Caco-2 (cell line): ENCODE measurements around the gene REEP6. TPM values are rescaled to one million over a fixed set of nuclear protein-coding genes. Genes with fewer than 3 reads are reported as not detected.

ENCODE experiments used
- BruUV-seq: library from RNA; stranded (reverse); fragments of 400-500 nt; replicated peaks from 2 replicates; lab custom pipeline; 2021; lab: Mats Ljungman, UMichigan
- CTCF ChIA-PET: fragments of 300-600 bp; sonication (Branson Sonifier 250); formaldehyde crosslinking; loops from one replicate; lab custom pipeline; 2022; ENCODE audit warnings: antibody characterized with exemption; lab: Charles Lee
- POLR2A ChIA-PET: fragments of 300-600 bp; sonication (Branson Sonifier 250); formaldehyde crosslinking; loops from one replicate; lab custom pipeline; 2022; ENCODE audit warnings: antibody characterized with exemption; lab: Charles Lee
- DNase-seq, 2 experiments: peaks; one replicate each; pipeline versions ENCODE4 v3.0.0 to v3.0.0-alpha.2; 2020 to 2022
- H3K27me3 ChIP-seq: replicated peaks from 2 replicates; pipeline ENCODE4 v1.6.0; 2011; ENCODE audit warnings: low read length; ENCODE audit not compliant: control insufficient read depth, insufficient read depth
- H3K36me3 ChIP-seq: 2 replicates; pipeline ENCODE4 v1.5.1; 2011; ENCODE audit warnings: low read length; ENCODE audit not compliant: control insufficient read depth, insufficient read depth
- H3K4me1 ChIP-seq: fragments of 250-450 bp; sonication (Bioruptor Pico); 2 replicates; pipeline ENCODE4 v1.5.1; 2020; ENCODE audit warnings: mild to moderate bottlenecking
- H3K4me3 ChIP-seq: 2 replicates; pipeline ENCODE4 v1.5.1; 2011; ENCODE audit warnings: low read depth, mild to moderate bottlenecking, control low read depth, low read length
- H3K9me3 ChIP-seq: fragments of 250-450 bp; sonication (Bioruptor Pico); 2 replicates; pipeline ENCODE4 v1.5.1; 2020; ENCODE audit warnings: mild to moderate bottlenecking, moderate library complexity
- H3K27ac Mint-ChIP-seq: one replicate; pipeline ENCODE4 v1.8.0; 2022; ENCODE audit warnings: mixed read lengths; ENCODE audit not compliant: unreplicated experiment
- H3K27me3 Mint-ChIP-seq: one replicate; pipeline ENCODE4 v1.8.0; 2022; ENCODE audit warnings: mixed read lengths; ENCODE audit not compliant: insufficient read depth, unreplicated experiment
- H3K36me3 Mint-ChIP-seq: one replicate; pipeline ENCODE4 v1.8.0; 2022; ENCODE audit warnings: mild to moderate bottlenecking, mixed read lengths; ENCODE audit not compliant: insufficient read depth, unreplicated experiment
- H3K4me1 Mint-ChIP-seq: one replicate; pipeline ENCODE4 v1.8.0; 2022; ENCODE audit warnings: low read depth, mixed read lengths; ENCODE audit not compliant: unreplicated experiment
- H3K4me3 Mint-ChIP-seq: one replicate; pipeline ENCODE4 v1.8.0; 2022; ENCODE audit warnings: mild to moderate bottlenecking, moderate library complexity, mixed read lengths; ENCODE audit not compliant: unreplicated experiment
- H3K9me3 Mint-ChIP-seq: one replicate; pipeline ENCODE4 v1.8.0; 2022; ENCODE audit warnings: mixed read lengths; ENCODE audit not compliant: unreplicated experiment
- intact Hi-C: fragments of 100-400 bp; cut with micrococcal nuclease; formaldehyde crosslinking; loops from one replicate; pipeline ENCODE4 v1.10.0; 2022; ENCODE audit not compliant: unreplicated experiment
- total RNA-seq: library from RNA; stranded (reverse); gene quantifications from 2 replicates; pipeline ENCODE4 v1.2.3, GENCODE V29; 2022
- TF ChIP-seq, protein P1 (sequence below), 2 experiments: fragments of 200-600 bp in 1 of 2; IDR thresholded peaks; 1 replicate in 1 of 2; 2 replicates in 1 of 2; pipeline versions ENCODE4 v1.5.1 to v1.8.0; 2011 to 2022; ENCODE audit warnings: antibody characterized with exemption in 1 of 2, control low read depth in 1 of 2, inconsistent platforms in 1 of 2, low read depth in 1 of 2, low read length in 1 of 2, mild to moderate bottlenecking in 1 of 2, moderate library complexity in 1 of 2; ENCODE audit not compliant: insufficient read depth in 1 of 2, severe bottlenecking in 1 of 2, unreplicated experiment in 1 of 2

Gene REEP6
- total RNA-seq, 1 experiment from 2014 or later = 50.2 TPM

DNA sequence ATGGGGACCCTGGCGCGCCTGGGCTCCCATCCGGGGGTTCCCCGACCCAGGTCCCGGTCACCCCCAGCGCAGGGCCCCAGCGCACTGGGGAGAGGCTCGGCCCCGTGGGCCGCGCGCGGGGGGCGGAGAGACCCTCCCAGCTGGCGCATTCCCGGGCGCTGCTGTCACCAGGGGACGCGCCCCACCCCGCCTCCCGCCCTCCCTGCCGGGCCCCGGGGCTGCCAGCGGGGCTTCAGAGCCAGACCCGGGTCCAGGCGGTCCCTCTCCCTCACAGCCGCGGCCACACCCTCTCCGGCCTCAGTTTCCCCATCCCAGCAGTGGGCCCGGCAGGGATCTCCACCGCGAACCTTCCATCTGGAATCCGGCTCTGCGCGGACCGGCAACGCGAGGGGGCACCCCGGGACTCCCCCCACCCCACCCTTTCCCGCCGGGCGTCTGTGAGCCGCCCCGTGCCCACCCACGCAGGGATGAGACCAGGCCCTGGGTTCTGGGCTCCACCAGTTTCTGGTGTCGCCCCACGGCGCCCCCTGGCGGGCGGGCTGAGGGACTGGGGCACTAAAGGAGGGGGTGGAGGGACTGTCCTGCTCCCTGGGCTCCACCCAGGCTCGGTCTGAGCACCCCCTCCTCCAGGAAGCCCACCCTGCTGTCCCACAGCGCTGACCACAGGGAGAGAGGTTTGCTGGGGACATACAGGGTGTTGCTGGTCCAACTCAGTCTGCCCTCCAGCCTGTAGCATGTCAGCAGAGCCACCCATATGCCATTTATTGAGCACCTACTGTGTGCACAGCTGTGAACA, 22.7 kb downstream of the REEP6 start:
- Histone ChIP-seq H3K4me1 (peaks cover 24% of the 10 kb centered on the region), H3K27me3 (no peaks in the 10 kb centered on the region), H3K9me3 (no peaks in the 10 kb centered on the region), H3K36me3 (peaks cover 1% of the 10 kb centered on the region; the same call in 1 of the 2 replicates), H3K4me3 (peak overlapping the region; percentile 91)
- peak overlapping the region; percentile 73 for H3K4me3 Mint-ChIP-seq
- BruUV-seq = no TSS peak
- TF ChIP-seq, protein P1, sequence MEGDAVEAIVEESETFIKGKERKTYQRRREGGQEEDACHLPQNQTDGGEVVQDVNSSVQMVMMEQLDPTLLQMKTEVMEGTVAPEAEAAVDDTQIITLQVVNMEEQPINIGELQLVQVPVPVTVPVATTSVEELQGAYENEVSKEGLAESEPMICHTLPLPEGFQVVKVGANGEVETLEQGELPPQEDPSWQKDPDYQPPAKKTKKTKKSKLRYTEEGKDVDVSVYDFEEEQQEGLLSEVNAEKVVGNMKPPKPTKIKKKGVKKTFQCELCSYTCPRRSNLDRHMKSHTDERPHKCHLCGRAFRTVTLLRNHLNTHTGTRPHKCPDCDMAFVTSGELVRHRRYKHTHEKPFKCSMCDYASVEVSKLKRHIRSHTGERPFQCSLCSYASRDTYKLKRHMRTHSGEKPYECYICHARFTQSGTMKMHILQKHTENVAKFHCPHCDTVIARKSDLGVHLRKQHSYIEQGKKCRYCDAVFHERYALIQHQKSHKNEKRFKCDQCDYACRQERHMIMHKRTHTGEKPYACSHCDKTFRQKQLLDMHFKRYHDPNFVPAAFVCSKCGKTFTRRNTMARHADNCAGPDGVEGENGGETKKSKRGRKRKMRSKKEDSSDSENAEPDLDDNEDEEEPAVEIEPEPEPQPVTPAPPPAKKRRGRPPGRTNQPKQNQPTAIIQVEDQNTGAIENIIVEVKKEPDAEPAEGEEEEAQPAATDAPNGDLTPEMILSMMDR (IDR thresholded peaks at IDR 0.05; ENCODE audit: insufficient read depth in 1 of 2, low read depth in 1 of 2, low read length in 1 of 2, severe bottlenecking in 1 of 2, unreplicated experiment in 1 of 2) = peak; percentile 69 to 83
- ChIA-PET POLR2A (interaction anchor here (0.5 kb wide), 1 partner anchor 676 kb away, joined by 11 read pairs; no protein-coding TSS in a partner anchor), CTCF (interaction anchor here (0.6 kb wide), 1 partner anchor 21 kb away, joined by 5 read pairs; no protein-coding TSS in a partner anchor)
- peak; percentile 70 to 77 for DNase-seq
- H3K9me3 Mint-ChIP-seq = no peaks in the 10 kb centered on the region
- intact Hi-C loops = loop anchor here (2.0 kb wide), 1 partner anchor 23 kb away; the partner anchor contains the start of genes PCSK4 and REEP6
- peaks cover 6% of the 10 kb centered on the region for H3K36me3 Mint-ChIP-seq
- no peak overlapping the region for H3K27ac Mint-ChIP-seq
- peaks cover 6% of the 10 kb centered on the region for H3K4me1 Mint-ChIP-seq
- no peaks in the 10 kb centered on the region for H3K27me3 Mint-ChIP-seq

DNA sequence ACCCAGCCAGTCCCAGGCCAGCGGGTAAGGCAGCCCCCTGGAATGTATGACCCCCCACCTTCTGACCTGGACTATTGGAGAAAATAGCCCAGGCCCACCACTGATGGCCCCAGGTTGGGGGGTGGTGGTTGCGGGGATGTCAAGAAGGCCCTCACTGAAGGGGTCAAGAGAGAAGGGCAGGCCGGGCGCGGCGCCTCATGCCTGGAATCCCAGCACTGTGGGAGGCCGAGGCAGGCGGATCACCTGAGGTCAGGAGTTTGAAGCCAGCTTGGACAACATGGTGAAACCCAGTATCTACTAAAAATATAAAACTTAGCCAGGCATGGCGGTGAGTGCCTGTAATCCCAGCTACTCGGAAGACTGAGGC, 23.3 kb downstream of the REEP6 start:
- CTCF ChIA-PET = interaction anchor here (0.6 to 1.2 kb wide), 2 partner anchors 20 to 32 kb away, joined by 4 to 5 read pairs; no protein-coding TSS in a partner anchor

More for the DNA sequence above, 23.3 kb downstream of the REEP6 start:
- Histone ChIP-seq H3K4me1 (peaks cover 22% of the 10 kb centered on the region), H3K36me3 (peaks cover 1% of the 10 kb centered on the region; the same call in 1 of the 2 replicates), H3K4me3 (no peak overlapping the region), H3K9me3 (no peaks in the 10 kb centered on the region), H3K27me3 (no peaks in the 10 kb centered on the region)
- Mint-ChIP-seq H3K36me3 (peaks cover 6% of the 10 kb centered on the region), H3K27me3 (no peaks in the 10 kb centered on the region), H3K9me3 (no peaks in the 10 kb centered on the region), H3K4me1 (peaks cover 6% of the 10 kb centered on the region), H3K27ac (no peak overlapping the region), H3K4me3 (peak overlapping the region; percentile 73)
- POLR2A ChIA-PET = interaction anchor here (0.5 kb wide), 1 partner anchor 676 kb away, joined by 11 read pairs; no protein-coding TSS in a partner anchor
- DNase-seq = no peak
- intact Hi-C loops = no loop called here
- TF ChIP-seq, protein P1 (IDR thresholded peaks at IDR 0.05; ENCODE audit: insufficient read depth in 1 of 2, low read depth in 1 of 2, low read length in 1 of 2, severe bottlenecking in 1 of 2, unreplicated experiment in 1 of 2) = no peak
- BruUV-seq = no TSS peak
